Stimulated activated CD8-positive, alpha-beta memory T cell treated with anti-CD3 and anti-CD28 coated beads, Interleukin-15, amount 100 ng/mL, for 4 hours (primary cell): ENCODE data around the gene SPOCK2.

Experiments
- DNase-seq, 2 donors: peaks; one replicate each; pipeline ENCODE4 v3.0.0-alpha.2; 2020; ENCODE audit warnings: low read depth in 2 of 2

SPOCK2 gene

GRCh38 chr10:72058347-72058898 lies 29.9 kb downstream of the SPOCK2 start:
- DNase-seq: no peak

- no peak for DNase-seq
Measured at GRCh38 chr10:72056932-72057751, 31.2 kb downstream of the SPOCK2 start.

GRCh38 chr10:72056113-72056512 lies 32.2 kb downstream of the SPOCK2 start:
- no peak for DNase-seq

GRCh38 chr10:72053690-72054089 lies 34.7 kb downstream of the SPOCK2 start:
- DNase-seq: no peak

GRCh38 chr10:72050873-72051272 lies 37.5 kb downstream of the SPOCK2 start:
- no peak for DNase-seq

- DNase-seq: no peak
Measured at GRCh38 chr10:72049969-72050781, 38.2 kb downstream of the SPOCK2 start.

GRCh38 chr10:72049472-72049871 lies 38.9 kb downstream of the SPOCK2 start:
- DNase-seq: no peak

GRCh38 chr10:72048450-72049124 lies 39.8 kb downstream of the SPOCK2 start:
- peak; percentile 71 to 76 for DNase-seq

- DNase-seq: no peak
Measured at GRCh38 chr10:72045586-72045985, 42.8 kb downstream of the SPOCK2 start.

GRCh38 chr10:72044417-72045041 lies 43.8 kb downstream of the SPOCK2 start:
- no peak for DNase-seq

GRCh38 chr10:72043016-72043834 lies 45.1 kb downstream of the SPOCK2 start:
- DNase-seq: no peak

GRCh38 chr10:72041491-72041890 lies 46.9 kb downstream of the SPOCK2 start:
- DNase-seq: no peak

- DNase-seq: no peak
Measured at GRCh38 chr10:72039377-72039776, 49.0 kb downstream of the SPOCK2 start.

- DNase-seq: no peak
Measured at GRCh38 chr10:72038458-72039001, 49.8 kb downstream of the SPOCK2 start.

GRCh38 chr10:72037811-72038210 lies 50.5 kb downstream of the SPOCK2 start:
- no peak for DNase-seq

- DNase-seq: no peak
Measured at GRCh38 chr10:72037266-72037665, 51.1 kb downstream of the SPOCK2 start.

- DNase-seq: no peak
Measured at GRCh38 chr10:72035252-72035887, 53.0 kb downstream of the SPOCK2 start.

GRCh38 chr10:72034761-72035160 lies 53.6 kb downstream of the SPOCK2 start:
- no peak for DNase-seq

GRCh38 chr10:72034040-72034499 lies 54.3 kb downstream of the SPOCK2 start:
- no peak for DNase-seq
